RPMI7951 (cell line): Measurements from ENCODE around the gene PHF3. TPM values are rescaled to one million over a fixed set of nuclear protein-coding genes. Genes with fewer than 3 reads are reported as not detected.

Experiments
- total RNA-seq: library from RNA; depleted of rRNA; stranded (reverse); fragments of >200 nt; shearing (Covaris generic); gene quantifications from 2 replicates; pipeline ENCODE4 v1.2.3, GENCODE V29; 2014; rRNA removed

PHF3 gene
- total RNA-seq, 1 experiment from 2014 or later: 35.7 TPM

Other genes starting within 250 kb of the PHF3 start
- 10.1 and 15.1 TPM in 2 replicates for gene PTP4A1, start 63.3 kb upstream of the PHF3 start, total RNA-seq